Heart right ventricle (tissue), 16 donors: Measurements from ENCODE around the gene KLHL29. TPM values are rescaled to one million over a fixed set of nuclear protein-coding genes. Genes with fewer than 3 reads are reported as not detected.

Experiments used
- ATAC-seq, 8 donors: fragments of 200-7000 bp; cut with Tn5 transposase; one replicate each; pipeline ENCODE4 v1.9.1; 2020; ENCODE audit warnings: mild to moderate bottlenecking in 8 of 8, moderate library complexity in 8 of 8, moderate number of reproducible peaks in 1 of 8
- DNase-seq, 2 donors: peaks; one replicate each; pipeline ENCODE4 v3.0.0-alpha.2; 2020
- H3K27ac ChIP-seq, 10 donors: fragments of 200-600 bp; sonication (generic) in 2 of 10; one replicate each; pipeline versions ENCODE4 v1.5.0 to v1.8.0; 2020 to 2022; ENCODE audit warnings: mild to moderate bottlenecking in 3 of 10
- H3K27me3 ChIP-seq, 7 donors: fragments of 200-600 bp; one replicate each; pipeline ENCODE4 v1.8.0; 2021 to 2022; ENCODE audit warnings: mild to moderate bottlenecking in 2 of 7
- H3K36me3 ChIP-seq, 9 donors: fragments of 200-600 bp; sonication (generic) in 1 of 9; one replicate each; pipeline versions ENCODE4 v1.5.0 to v1.8.0; 2020 to 2022; ENCODE audit warnings: mild to moderate bottlenecking in 2 of 9
- H3K4me1 ChIP-seq, 9 donors: fragments of 200-600 bp; sonication (generic) in 1 of 9; one replicate each; pipeline versions ENCODE4 v1.5.0 to v1.8.0; 2020 to 2022; ENCODE audit warnings: mild to moderate bottlenecking in 4 of 9
- H3K4me3 ChIP-seq, 10 donors: fragments of 200-600 bp; sonication (generic) in 2 of 10; one replicate each; pipeline versions ENCODE4 v1.5.0 to v1.8.0; 2020 to 2022; ENCODE audit warnings: mild to moderate bottlenecking in 7 of 10, moderate library complexity in 2 of 10
- H3K9me3 ChIP-seq, 11 donors: fragments of 200-600 bp in 10 of 11; sonication (generic) in 2 of 11; one replicate each; pipeline versions ENCODE4 v1.5.0 to v1.8.0; 2013 to 2022; ENCODE audit warnings: mild to moderate bottlenecking in 2 of 11, control low read depth in 1 of 11, moderate library complexity in 1 of 11
- WGBS, 2 donors: extraction: QIAGEN DNeasy Blood & Tissue Kit; methylation state at CpG; one replicate each; pipeline ENCODE4 v1.1.7; 2013; ENCODE audit warnings: inconsistent platforms in 1 of 2; 5-methylcytosine and 5-hydroxymethylcytosine counted together
- intact Hi-C, 10 donors: fragments of 100-400 bp; cut with DNase I; formaldehyde crosslinking; loops; one replicate each; pipeline versions ENCODE4 v1.11.1 to v1.14.2; 2022
- polyA plus RNA-seq, 2 donors: library from polyadenylated mRNA; stranded (reverse); fragments of 200-250 nt; gene quantifications; one replicate each; pipeline ENCODE4 v1.2.3, GENCODE V29; 2013
- total RNA-seq, 10 donors: library from RNA; stranded (reverse); fragmentation: NEBNext Ultra II Directional in 3 of 10; extraction: Animal tissue kit (Norgen Biotek cat#: 25700) in 3 of 10; gene quantifications; one replicate each; pipeline versions ENCODE4 v1.2.1 to v1.2.4, GENCODE V29; 2021 to 2023
- TF ChIP-seq, protein P1 (sequence below), 9 donors: fragments of 200-600 bp; sonication (generic) in 2 of 9; IDR thresholded peaks; one replicate each; pipeline versions ENCODE4 v1.5.0 to v1.8.0; 2021 to 2022; ENCODE audit warnings: antibody characterized with exemption in 9 of 9, mild to moderate bottlenecking in 5 of 9, moderate library complexity in 1 of 9
- donor health status: Arrhythmogenic right ventricular cardiomyopathy.
- donor health status: ischemic (EF 13 %, LVEDD 7.1; RV severe dilation, severe dysfunction).
- donor health status: healthy with polysubstance abuse.
- donor health status: DM: no; HTN: yes; CAD: no.
- donor health status: DM: no; HTN: no; CAD: no.
- donor health status: ischemic (EF 25% LVEDD 6.9; RV normal size, moderate dysfunction).
- donor health status: ischemic (EF 25% LVEDD 5.7; RV mildly dilated, moderate dysfunction).
- donor health status: healthy.
- donor health status: DM: yes; HTN: yes; CAD: no.
- donor health status: Ischemic cardiomyopathy.
- donor health status: ischemic (EF 35%, LVEDD 5.7; RV mildly dilated, moderate dysfunction).
- donor health status: nonischemic (EF 11% LVEDD 7.7; RV severe dilation, severe dysfunction).
- donor health status: DM: yes; HTN: yes; CAD: no.
- donor health status: PGD.
- donor health status: ischemic (EF 29% LVEDD 5.4; RV normal size, mild dysfunction).
- donor health status: nonischemic (EF 23%, LVEDD 6.1; RV moderate dilation, normal function).

Gene KLHL29
- total and polyA plus RNA-seq, 12 donors = 0.71 to 1.5 (median 1.0) TPM

DNA sequence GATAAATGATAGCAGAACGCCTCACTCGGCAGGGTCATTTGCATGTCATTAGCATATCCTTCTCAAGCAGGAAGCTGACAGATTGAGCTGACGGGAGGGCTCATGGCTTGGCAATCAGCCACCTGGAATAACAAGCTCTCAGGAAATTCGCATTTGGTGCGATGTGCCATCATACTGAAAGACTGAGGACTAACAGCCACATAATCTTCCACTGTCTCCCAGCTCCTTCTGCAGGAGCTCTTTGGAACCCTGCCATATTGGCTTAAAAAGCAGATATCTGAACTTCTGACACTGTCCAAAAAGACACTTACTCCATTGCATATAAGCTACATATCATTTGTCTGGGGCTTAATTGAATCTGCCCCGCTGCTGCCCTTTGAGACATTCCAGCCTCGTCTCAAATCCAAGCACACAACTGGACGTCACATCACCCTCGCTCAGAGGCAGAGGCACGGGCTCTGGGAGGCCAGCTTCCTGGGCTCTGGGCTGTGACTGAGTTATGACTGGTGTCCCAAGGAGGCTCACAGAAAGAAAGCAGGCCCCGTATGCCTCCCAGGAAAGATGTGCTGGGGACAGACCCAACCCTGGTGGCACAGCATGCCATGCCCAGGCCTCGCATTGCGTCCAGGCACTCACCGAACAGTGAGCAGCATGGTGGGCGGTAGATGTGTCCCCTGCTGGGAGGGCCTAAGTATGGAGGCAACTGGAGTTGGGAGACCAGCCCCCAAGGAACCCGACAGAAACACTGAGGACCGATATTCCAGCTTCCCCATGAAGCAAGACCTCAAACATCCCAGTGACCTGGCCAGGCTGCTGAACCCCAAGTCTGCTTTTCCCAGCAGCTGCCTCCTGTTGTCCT, 314.0 kb downstream of the KLHL29 start:
- DNase-seq = no peak
- intact Hi-C loops = no loop called here
- 75 to 82% methylated on average over 17 of the region's 17 CpGs for WGBS, 2 donors
- peaks cover 0 to 33% (median 0%) of the 10 kb centered on the region in 9 donors for H3K36me3 ChIP-seq
- H3K27ac ChIP-seq = no peak overlapping the region
- TF ChIP-seq, protein P1, sequence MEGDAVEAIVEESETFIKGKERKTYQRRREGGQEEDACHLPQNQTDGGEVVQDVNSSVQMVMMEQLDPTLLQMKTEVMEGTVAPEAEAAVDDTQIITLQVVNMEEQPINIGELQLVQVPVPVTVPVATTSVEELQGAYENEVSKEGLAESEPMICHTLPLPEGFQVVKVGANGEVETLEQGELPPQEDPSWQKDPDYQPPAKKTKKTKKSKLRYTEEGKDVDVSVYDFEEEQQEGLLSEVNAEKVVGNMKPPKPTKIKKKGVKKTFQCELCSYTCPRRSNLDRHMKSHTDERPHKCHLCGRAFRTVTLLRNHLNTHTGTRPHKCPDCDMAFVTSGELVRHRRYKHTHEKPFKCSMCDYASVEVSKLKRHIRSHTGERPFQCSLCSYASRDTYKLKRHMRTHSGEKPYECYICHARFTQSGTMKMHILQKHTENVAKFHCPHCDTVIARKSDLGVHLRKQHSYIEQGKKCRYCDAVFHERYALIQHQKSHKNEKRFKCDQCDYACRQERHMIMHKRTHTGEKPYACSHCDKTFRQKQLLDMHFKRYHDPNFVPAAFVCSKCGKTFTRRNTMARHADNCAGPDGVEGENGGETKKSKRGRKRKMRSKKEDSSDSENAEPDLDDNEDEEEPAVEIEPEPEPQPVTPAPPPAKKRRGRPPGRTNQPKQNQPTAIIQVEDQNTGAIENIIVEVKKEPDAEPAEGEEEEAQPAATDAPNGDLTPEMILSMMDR (IDR thresholded peaks at IDR 0.05) = no peak
- ATAC-seq = peak in 4 of 8 donors; percentile 5 to 47 (median 18)
- peaks cover 0 to 4% (median 0%) of the 10 kb centered on the region in 11 donors for H3K9me3 ChIP-seq
- H3K4me1 ChIP-seq = peaks cover 0 to 6% (median 0%) of the 10 kb centered on the region in 9 donors
- no peaks in the 10 kb centered on the region for H3K27me3 ChIP-seq
- no peak overlapping the region for H3K4me3 ChIP-seq

DNA sequence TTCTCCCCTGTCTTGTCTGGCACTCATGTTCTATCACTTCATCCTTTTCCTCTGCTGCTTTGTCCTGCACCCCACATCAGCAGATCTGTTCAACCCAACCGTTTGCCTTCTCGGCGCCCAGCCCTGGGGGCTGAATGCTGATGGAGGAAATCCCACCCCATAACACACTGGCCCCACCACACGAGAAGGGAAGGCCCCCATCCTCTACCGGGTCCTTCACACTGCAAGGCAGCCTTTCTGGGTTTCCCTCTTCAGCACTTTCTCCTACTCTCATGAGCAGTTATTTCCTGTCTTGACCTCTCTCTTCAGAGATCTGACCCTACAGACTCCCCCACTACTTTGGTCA, 314.6 kb downstream of the KLHL29 start:
- peaks cover 0 to 4% (median 0%) of the 10 kb centered on the region in 11 donors for H3K9me3 ChIP-seq
- H3K27ac ChIP-seq = no peak overlapping the region
- DNase-seq (no peak), ATAC-seq (no peak)
- intact Hi-C loops = no loop called here
- peaks cover 0 to 6% (median 0%) of the 10 kb centered on the region in 9 donors for H3K4me1 ChIP-seq
- H3K36me3 ChIP-seq = peaks cover 0 to 36% (median 0%) of the 10 kb centered on the region in 9 donors
- TF ChIP-seq, protein P1 (IDR thresholded peaks at IDR 0.05) = no peak
- H3K4me3 ChIP-seq = no peak overlapping the region
- no peaks in the 10 kb centered on the region for H3K27me3 ChIP-seq
- WGBS, 2 donors = 96 to 97% methylated on average over 5 of the region's 5 CpGs

DNA sequence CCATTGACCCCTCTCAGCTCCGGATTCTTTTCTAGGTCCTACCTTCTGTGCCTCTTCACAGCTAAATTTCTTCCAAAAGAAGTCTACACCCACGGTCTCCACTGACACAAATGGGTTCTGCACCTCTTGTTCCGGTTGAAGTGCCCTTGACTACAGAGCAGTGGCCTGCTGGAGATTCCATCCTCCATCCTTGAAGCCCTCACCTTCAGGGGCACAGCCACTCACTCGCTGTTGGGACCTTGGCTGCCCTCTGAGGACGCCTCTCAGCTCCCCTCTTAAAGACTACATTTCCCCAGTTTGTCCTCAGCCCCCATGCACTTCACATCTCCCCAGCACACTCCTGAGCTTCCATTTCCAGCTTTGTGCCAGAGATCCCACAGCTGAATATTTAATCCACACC, 315.6 kb downstream of the KLHL29 start:
- H3K4me1 ChIP-seq = peaks cover 0 to 6% (median 0%) of the 10 kb centered on the region in 9 donors
- TF ChIP-seq, protein P1 (IDR thresholded peaks at IDR 0.05) = no peak
- WGBS, 2 donors = 81 to 92% methylated on average over 5 of the region's 5 CpGs
- H3K27me3 ChIP-seq = no peaks in the 10 kb centered on the region
- H3K36me3 ChIP-seq = peaks cover 0 to 44% (median 3%) of the 10 kb centered on the region in 9 donors
- H3K9me3 ChIP-seq = peaks cover 0 to 4% (median 0%) of the 10 kb centered on the region in 11 donors
- ATAC-seq (no peak), DNase-seq (no peak)
- H3K4me3 ChIP-seq = no peak overlapping the region
- no peak overlapping the region for H3K27ac ChIP-seq
- intact Hi-C loops = no loop called here

DNA sequence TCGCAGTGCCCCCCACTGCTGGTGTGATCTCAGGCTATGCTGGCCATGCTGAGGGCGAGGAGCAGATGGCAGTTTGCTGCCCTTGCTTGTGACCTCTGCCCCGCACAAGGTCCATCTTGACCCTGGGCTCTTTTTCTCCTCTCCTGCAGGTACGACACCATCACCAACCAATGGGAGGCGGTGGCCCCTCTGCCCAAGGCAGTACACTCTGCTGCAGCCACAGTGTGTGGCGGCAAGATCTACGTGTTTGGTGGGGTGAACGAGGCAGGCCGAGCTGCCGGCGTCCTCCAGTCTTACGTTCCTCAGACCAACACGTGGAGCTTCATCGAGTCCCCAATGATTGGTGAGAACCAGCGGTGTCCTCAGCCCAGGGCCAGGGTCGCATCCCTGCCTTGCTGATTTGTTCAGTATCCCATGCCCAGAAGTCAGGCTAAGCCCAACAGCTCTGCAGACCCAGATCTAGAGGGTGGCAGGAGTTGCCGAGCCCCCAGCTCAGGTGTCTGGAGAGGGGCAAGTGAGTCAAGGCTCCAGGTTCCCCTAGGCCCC, 318.1 kb downstream of the KLHL29 start:
- no peaks in the 10 kb centered on the region for H3K27me3 ChIP-seq
- H3K4me1 ChIP-seq = peaks cover 0 to 6% (median 0%) of the 10 kb centered on the region in 9 donors
- no peak overlapping the region for H3K4me3 ChIP-seq
- peaks cover 0 to 4% (median 0%) of the 10 kb centered on the region in 11 donors for H3K9me3 ChIP-seq
- no peak overlapping the region for H3K27ac ChIP-seq
- TF ChIP-seq, protein P1 (IDR thresholded peaks at IDR 0.05) = no peak
- intact Hi-C loops = no loop called here
- ATAC-seq = no peak
- no peak for DNase-seq
- WGBS, 2 donors = 97% methylated on average over 17 of the region's 17 CpGs
- peaks cover 0 to 59% (median 13%) of the 10 kb centered on the region in 9 donors for H3K36me3 ChIP-seq
